GM12878 (cell line): Measurements from ENCODE around the gene TOLLIP. TPM values are rescaled to one million over a fixed set of nuclear protein-coding genes. Genes with fewer than 3 reads are reported as not detected.

Experiments
- ATAC-seq: fragments of 200-7000 bp; cut with Tn5 transposase; 3 replicates; pipeline ENCODE4 v1.9.1; 2020; ENCODE audit warnings: mild to moderate bottlenecking, moderate library complexity
- BruUV-seq: library from RNA; stranded (reverse); fragments of 400-500 nt; replicated peaks from 2 replicates; lab custom pipeline; 2021; lab: Mats Ljungman, UMichigan
- CTCF ChIA-PET: fragments of 300-600 bp; sonication (Branson Sonifier 250); formaldehyde crosslinking; extraction: SDS; loops from one replicate; lab custom pipeline; 2021; ENCODE audit warnings: inconsistent platforms; lab: Yijun Ruan, JAX
- POLR2A ChIA-PET: fragments of 350-600 bp; formaldehyde crosslinking; extraction: SDS; loops from one replicate; lab custom pipeline; 2021; ENCODE audit warnings: inconsistent platforms; lab: Charles Lee
- RAD21 ChIA-PET: fragments of 300-600 bp; sonication (Branson Sonifier 250); formaldehyde crosslinking; loops from one replicate; lab custom pipeline; 2023; ENCODE audit warnings: antibody characterized with exemption; ENCODE audit not compliant: unreplicated experiment; lab: Charles Lee
- SMC1A ChIA-PET: fragments of 300-600 bp; sonication (Branson Sonifier 250); formaldehyde crosslinking; loops from one replicate; lab custom pipeline; 2023; ENCODE audit not compliant: unreplicated experiment, uncharacterized antibody; lab: Charles Lee
- DNase-seq: peaks from one replicate; pipeline ENCODE4 v3.0.0-alpha.2; 2011; ENCODE audit warnings: low read depth, low spot score
- FAIRE-seq: peaks from 3 replicates; lab custom pipeline; 2011; peaks lifted over from hg19 to GRCh38; lab: Jason Lieb, UNC
- H2AFZ ChIP-seq: 2 replicates; pipeline ENCODE4 v1.6.0; 2011; ENCODE audit warnings: low read depth, low read length, control low read depth; ENCODE audit not compliant: control insufficient read depth
- H3K27ac ChIP-seq: 2 replicates; pipeline ENCODE4 v1.5.1; 2011; ENCODE audit warnings: control low read depth; ENCODE audit not compliant: control insufficient read depth, insufficient read depth
- H3K27me3 ChIP-seq, 2 experiments: replicated peaks in 1 of 2; 2 replicates each; pipeline versions ENCODE4 v1.6.0 to v1.6.1; 2011; ENCODE audit warnings: low read length in 1 of 2; ENCODE audit not compliant: control insufficient read depth in 2 of 2, insufficient read depth in 2 of 2
- H3K36me3 ChIP-seq, 2 experiments: 2 replicates each; pipeline ENCODE4 v1.5.1; 2011; ENCODE audit warnings: low read length in 1 of 2; ENCODE audit not compliant: control insufficient read depth in 2 of 2, insufficient read depth in 2 of 2
- H3K4me1 ChIP-seq: 2 replicates; pipeline ENCODE4 v1.6.1; 2011; ENCODE audit warnings: mild to moderate bottlenecking, low read length, moderate library complexity, mixed read lengths; ENCODE audit not compliant: control insufficient read depth, insufficient read depth
- H3K4me2 ChIP-seq: 2 replicates; pipeline ENCODE4 v1.6.0; 2011; ENCODE audit warnings: control low read depth; ENCODE audit not compliant: control insufficient read depth, insufficient read depth
- H3K4me3 ChIP-seq: fragments of 200-600 bp; sonication (generic); 2 replicates; pipeline ENCODE4 v1.5.1; 2016
- H3K79me2 ChIP-seq: 2 replicates; pipeline ENCODE4 v1.6.0; 2011; ENCODE audit warnings: low read length; ENCODE audit not compliant: control insufficient read depth, insufficient read depth
- H3K9ac ChIP-seq: 2 replicates; pipeline ENCODE4 v1.8.0; 2011; ENCODE audit warnings: low read length, control low read depth, mixed read lengths; ENCODE audit not compliant: control insufficient read depth, insufficient read depth
- H3K9me3 ChIP-seq: replicated peaks from 3 replicates; pipeline ENCODE4 v1.5.1; 2011; ENCODE audit warnings: mild to moderate bottlenecking, low read length; ENCODE audit not compliant: control insufficient read depth, insufficient read depth
- H4K20me1 ChIP-seq: 2 replicates; pipeline ENCODE4 v1.6.0; 2011; ENCODE audit not compliant: control insufficient read depth, insufficient read depth
- HDAC2 ChIP-seq: fragments of 200-600 bp; sonication (generic); IDR thresholded peaks from 2 replicates; pipeline ENCODE4 v1.6.1; 2017
- MYB ChIP-seq: fragments of 150-350 bp; IDR thresholded peaks from 2 replicates; pipeline ENCODE4 v1.6.1; 2014; ENCODE audit warnings: mild to moderate bottlenecking, low read depth, low read length, borderline replicate concordance
- POLR2A ChIP-seq: IDR thresholded peaks from 2 replicates; pipeline ENCODE4 v1.6.1; 2011; ENCODE audit warnings: low read depth, mild to moderate bottlenecking, low read length
- SMAD1 ChIP-seq: fragments of 450-650 bp; IDR thresholded peaks from 2 replicates; pipeline ENCODE4 v1.6.1; 2018; ENCODE audit warnings: mild to moderate bottlenecking, low read depth; ENCODE audit not compliant: partially characterized antibody
- WGBS: methylation state at CpG from one replicate; pipeline ENCODE4 v1.1.6; 2016; ENCODE audit warnings: low lambda C conversion rate; ENCODE audit not compliant: insufficient replicate concordance, insufficient coverage; ENCODE audit errors: missing lambda C conversion rate; 5-methylcytosine and 5-hydroxymethylcytosine counted together
- in situ Hi-C: fragments of 300-500 bp; cut with MboI; formaldehyde crosslinking; loops from 9 replicates; pipeline ENCODE4 v1.14.3; 2018; ENCODE audit warnings: mixed read lengths
- intact Hi-C: fragments of 100-400 bp; cut with micrococcal nuclease; formaldehyde crosslinking; loops from one replicate; pipeline ENCODE4 v1.14.2; 2022; ENCODE audit not compliant: unreplicated experiment
- polyA plus RNA-seq, 11 experiments: library from polyadenylated mRNA; depleted of rRNA in 4 of 11; unstranded in 6 of 11; stranded (reverse) in 5 of 11; fragments of >200 nt; fragmentation: Nextera tagmentation in 4 of 11; fragmentation: Illumina TruSeq in 1 of 11; extraction: Ambion mirVana in 4 of 11; extraction: Trizol in 1 of 11; gene quantifications; 1 replicate in 1 of 11; 2 replicates in 10 of 11; pipeline versions ENCODE4 v1.2.1 to v1.2.3, GENCODE V29; 2011 to 2016; ENCODE audit warnings: inconsistent platforms in 2 of 11, missing spikeins in 2 of 11, low read depth in 1 of 11
- total RNA-seq, 4 experiments: library from RNA; depleted of rRNA in 3 of 4; stranded (reverse); fragments of >200 nt in 3 of 4; fragmentation: Illumina TruSeq in 1 of 4; extraction: Trizol in 1 of 4; gene quantifications; 2 replicates each; pipeline versions ENCODE4 v1.2.1 to v1.2.3, GENCODE V29; 2013 to 2021

TOLLIP gene
- total and polyA plus RNA-seq, 10 of the 15 experiments (the other 5 are each of a cell fraction or from before 2014, with no cell fraction given): 0.47 to 39.5 (median 21.6) TPM

GRCh38 chr11:1290052-1291040 is 19.1 kb downstream of the TOLLIP start:
- no TSS peak for BruUV-seq
- Histone ChIP-seq H3K9me3 (no peaks in the 10 kb centered on the region), H3K27me3 (no peaks in the 10 kb centered on the region), H3K36me3 (peaks cover 10 to 24% of the 10 kb centered on the region in 2 experiments; a peak in 3 of 4 replicates), H3K27ac (no peak overlapping the region), H3K4me3 (no peak overlapping the region), H4K20me1 (no peaks in the 10 kb centered on the region; the same call in 1 of the 2 replicates), H3K9ac (no peak overlapping the region), H3K4me1 (no peaks in the 10 kb centered on the region), H3K4me2 (no peak overlapping the region), H3K79me2 (no peaks in the 10 kb centered on the region), H2AFZ (no peak overlapping the region)
- CTCF ChIA-PET: no interaction called here
- ATAC-seq: no peak
- DNase-seq: no peak
- intact Hi-C loops: no loop called here
- FAIRE-seq: no peak
- in situ Hi-C loops: no loop called here
- RAD21 ChIA-PET: no interaction called here
- POLR2A ChIA-PET: no interaction called here
- SMC1A ChIA-PET: no interaction called here
- WGBS: 93% methylated on average over 43 of the region's 43 CpGs
- no peak for TF ChIP-seq MYB
- no peak for TF ChIP-seq SMAD1

- FAIRE-seq (no peak), DNase-seq (no peak), ATAC-seq (no peak)
- no TSS peak for BruUV-seq
- TF ChIP-seq POLR2A (0 out of 2 replicates have a peak, but pooled peaks have one; percentile 23), HDAC2 (no peak)
- Histone ChIP-seq H3K4me1 (no peaks in the 10 kb centered on the region), H3K4me3 (no peak overlapping the region), H3K79me2 (no peaks in the 10 kb centered on the region), H3K36me3 (peaks cover 10 to 29% of the 10 kb centered on the region in 2 experiments; a peak in 3 of 4 replicates), H3K9ac (no peak overlapping the region), H3K4me2 (no peak overlapping the region), H3K9me3 (no peaks in the 10 kb centered on the region), H4K20me1 (no peaks in the 10 kb centered on the region; the same call in 1 of the 2 replicates), H3K27ac (no peak overlapping the region), H3K27me3 (no peaks in the 10 kb centered on the region), H2AFZ (no peak overlapping the region)
- in situ Hi-C loops (no loop called here), intact Hi-C loops (no loop called here)
- ChIA-PET POLR2A (no interaction called here), SMC1A (no interaction called here), RAD21 (no interaction called here), CTCF (no interaction called here)
- 96% methylated on average over 27 of the region's 33 CpGs for WGBS
Observed at GRCh38 chr11:1289211-1289935, 20.1 kb downstream of the TOLLIP start.
